ENCODE measurements around the gene POU2F3.

The POU2F3 gene

GRCh38 chr11:120210626-120211521 is 29.1 kb upstream of the POU2F3 start, which contains the start of gene OAF:
Gene OAF, plus strand, starts transcription at chr11:120211032. Its CDS starts 248 bp downstream, at chr11:120211280.
- DNase-seq, result no peak

GRCh38 chr11:120211522-120212258 is 28.2 kb upstream of the POU2F3 start:
- no peak for DNase-seq

DNA sequence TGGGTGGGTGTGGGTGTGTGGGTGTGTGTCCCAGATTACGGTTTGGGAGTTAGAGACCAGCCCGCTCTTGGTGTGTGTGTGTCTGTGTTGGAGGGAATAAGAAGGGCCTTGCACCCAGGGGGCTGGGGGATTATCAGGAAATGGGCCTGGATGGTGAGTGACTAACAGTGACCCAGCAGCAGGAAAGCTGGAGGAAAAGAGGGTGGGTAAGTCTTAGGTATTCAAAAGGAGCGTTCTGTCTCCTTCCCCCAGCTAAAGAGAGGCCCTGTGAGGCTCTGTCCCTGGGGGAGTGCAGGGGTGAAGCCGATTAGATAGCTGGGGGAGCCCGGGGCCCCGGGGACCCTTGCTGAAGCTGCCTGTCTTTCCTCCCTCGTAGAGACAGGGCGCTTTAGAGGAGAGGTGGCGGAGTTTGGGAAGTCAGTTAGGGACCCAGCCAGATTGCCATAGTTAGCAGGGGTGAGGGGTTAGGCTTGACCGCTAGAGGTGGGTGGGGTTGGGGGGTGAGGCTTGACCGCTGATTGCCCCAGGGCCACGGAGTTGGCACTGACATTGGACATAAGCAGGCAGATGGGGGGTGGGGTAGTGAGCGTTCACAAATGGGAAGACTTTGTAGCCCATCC is 27.6 kb upstream of the POU2F3 start:
- DNase-seq, result no peak

GRCh38 chr11:120212926-120213325 is 27.0 kb upstream of the POU2F3 start:
- DNase-seq, result no peak

GRCh38 chr11:120214581-120214980 is 25.4 kb upstream of the POU2F3 start:
- no peak for DNase-seq

- no peak for DNase-seq
Observed at GRCh38 chr11:120215634-120216033, 24.3 kb upstream of the POU2F3 start.

DNA sequence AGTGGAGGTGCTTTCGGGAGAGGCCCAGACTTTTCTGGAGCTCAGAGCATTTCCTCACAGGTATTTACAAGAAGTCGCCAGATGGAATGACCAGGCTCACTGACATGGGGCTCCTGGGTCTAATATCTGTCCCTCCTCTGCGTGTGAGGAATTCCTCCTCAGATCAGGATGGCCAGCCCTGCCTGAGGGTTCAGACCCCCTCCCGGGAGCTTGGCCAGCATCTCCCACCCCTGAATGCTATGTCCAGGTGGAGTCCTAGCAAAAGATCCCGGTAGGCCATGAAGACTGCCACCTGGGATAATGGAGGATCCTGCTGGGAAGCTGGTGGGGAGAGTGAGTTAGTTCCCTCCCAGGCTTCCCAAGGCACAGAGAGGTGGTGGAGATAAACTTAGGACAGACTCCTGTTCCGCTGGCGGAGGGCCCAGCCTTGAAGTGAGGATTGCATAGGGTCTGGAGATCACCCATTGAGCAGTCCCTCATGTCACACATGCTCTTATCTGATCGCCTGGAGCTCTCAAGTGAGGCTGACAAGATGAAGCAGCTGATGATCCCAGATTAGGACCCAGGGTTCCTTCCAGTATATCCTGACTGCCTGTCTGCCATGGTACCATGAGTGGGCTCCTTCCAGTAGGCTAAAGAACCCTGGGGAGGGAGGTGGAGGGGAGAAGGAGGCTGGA is 23.4 kb upstream of the POU2F3 start:
- no peak for DNase-seq

- no peak for DNase-seq
Observed at GRCh38 chr11:120217526-120217925, 22.4 kb upstream of the POU2F3 start.

GRCh38 chr11:120217941-120218694 is 21.8 kb upstream of the POU2F3 start:
- no peak for DNase-seq

DNA sequence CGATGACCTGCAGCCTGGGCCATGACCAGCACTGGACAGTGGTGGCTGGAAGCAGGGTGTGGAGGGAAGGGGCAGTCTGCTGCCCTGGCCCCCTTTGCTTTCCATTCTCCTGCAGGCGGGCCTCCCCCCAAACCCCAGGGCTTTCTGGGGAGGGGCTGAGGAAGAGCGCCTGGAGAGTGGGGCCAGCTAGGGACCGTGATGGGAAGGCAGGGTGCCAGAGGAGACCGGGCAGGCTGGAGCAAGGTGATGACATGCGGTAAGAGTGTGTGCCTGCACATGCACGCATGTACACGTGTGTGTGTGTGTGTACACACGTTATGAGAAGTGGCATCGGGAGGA is 21.3 kb upstream of the POU2F3 start:
- no peak for DNase-seq

- DNase-seq, result no peak
Observed at GRCh38 chr11:120219232-120219937, 20.6 kb upstream of the POU2F3 start.

- no peak for DNase-seq
Observed at GRCh38 chr11:120219938-120220746, 19.8 kb upstream of the POU2F3 start.

- no peak for DNase-seq
Observed at GRCh38 chr11:120220747-120221037, 19.2 kb upstream of the POU2F3 start.

- no peak for DNase-seq
Observed at GRCh38 chr11:120221115-120221752, 18.7 kb upstream of the POU2F3 start.

- no peak for DNase-seq
Observed at GRCh38 chr11:120222916-120223315, 17.0 kb upstream of the POU2F3 start.

- DNase-seq, result no peak
Observed at GRCh38 chr11:120223793-120224192, 16.1 kb upstream of the POU2F3 start.

GRCh38 chr11:120224361-120224760 is 15.6 kb upstream of the POU2F3 start:
- DNase-seq, result no peak

- no peak for DNase-seq
Observed at GRCh38 chr11:120224972-120225909, 14.7 kb upstream of the POU2F3 start.

GRCh38 chr11:120226242-120226641 is 13.7 kb upstream of the POU2F3 start:
- no peak for DNase-seq
